MCF 10A (cell line): ENCODE measurements around the gene CDK14. TPM values are rescaled to one million over a fixed set of nuclear protein-coding genes. Genes with fewer than 3 reads are reported as not detected.

ENCODE experiments used
- BruUV-seq: library from RNA; stranded (reverse); fragments of 400-500 nt; replicated peaks from 2 replicates; lab custom pipeline; 2021; lab: Mats Ljungman, UMichigan
- CTCF ChIA-PET: fragments of 300-600 bp; sonication (Branson Sonifier 250); formaldehyde crosslinking; extraction: SDS; loops from one replicate; lab custom pipeline; 2021; ENCODE audit warnings: antibody characterized with exemption, inconsistent platforms; lab: Yijun Ruan, JAX
- POLR2A ChIA-PET: fragments of 300-600, 350-650 bp; sonication (Branson Sonifier 250); formaldehyde crosslinking; extraction: SDS; loops from one replicate; lab custom pipeline; 2020; ENCODE audit warnings: antibody characterized with exemption, inconsistent platforms; lab: Yijun Ruan, JAX
- DNase-seq: peaks from one replicate; pipeline ENCODE4 v3.0.0-alpha.2; 2018; ENCODE audit not compliant: unreplicated experiment
- H3K27ac Mint-ChIP-seq: one replicate; pipeline ENCODE4 v1.8.0; 2022; ENCODE audit warnings: mild to moderate bottlenecking, low read depth, mixed read lengths; ENCODE audit not compliant: unreplicated experiment
- H3K27me3 Mint-ChIP-seq: one replicate; pipeline ENCODE4 v1.8.0; 2022; ENCODE audit warnings: mixed read lengths; ENCODE audit not compliant: insufficient read depth, unreplicated experiment
- H3K36me3 Mint-ChIP-seq: one replicate; pipeline ENCODE4 v1.8.0; 2022; ENCODE audit warnings: mild to moderate bottlenecking, moderate library complexity, mixed read lengths; ENCODE audit not compliant: insufficient read depth, unreplicated experiment
- H3K4me1 Mint-ChIP-seq: one replicate; pipeline ENCODE4 v1.8.0; 2022; ENCODE audit warnings: mixed read lengths; ENCODE audit not compliant: insufficient read depth, unreplicated experiment
- H3K4me3 Mint-ChIP-seq: one replicate; pipeline ENCODE4 v1.8.0; 2022; ENCODE audit warnings: mild to moderate bottlenecking, moderate library complexity, mixed read lengths; ENCODE audit not compliant: unreplicated experiment
- H3K9me3 Mint-ChIP-seq: one replicate; pipeline ENCODE4 v1.8.0; 2022; ENCODE audit warnings: mixed read lengths; ENCODE audit not compliant: unreplicated experiment
- CTCF ChIP-seq: fragments of 200-600 bp; IDR thresholded peaks from one replicate; pipeline ENCODE4 v1.8.0; 2022; ENCODE audit warnings: antibody characterized with exemption, mild to moderate bottlenecking; ENCODE audit not compliant: unreplicated experiment
- intact Hi-C: fragments of 100-400 bp; cut with micrococcal nuclease; formaldehyde crosslinking; loops from 2 replicates; pipeline ENCODE4 v1.14.1; 2022
- total RNA-seq: library from RNA; stranded (reverse); gene quantifications from 2 replicates; pipeline ENCODE4 v1.2.3, GENCODE V29; 2022

CDK14 gene
- total RNA-seq, 1 experiment from 2014 or later, result 32.0 TPM

- H3K4me1 Mint-ChIP-seq, result peaks cover 58% of the 10 kb centered on the region
These were observed 1.6 kb downstream of the CDK14 start for GRCh38 chr7:90597563-90598253.

GRCh38 chr7:90599038-90599437 is 2.9 kb downstream of the CDK14 start:
- H3K4me1 Mint-ChIP-seq, result peaks cover 49% of the 10 kb centered on the region
- H3K9me3 Mint-ChIP-seq, result no peaks in the 10 kb centered on the region
- no peak for DNase-seq
- ChIA-PET POLR2A (interaction anchor here (0.7 to 7.6 kb wide), 4 partner anchors 9 to 126 kb away, joined by 3 to 136 read pairs (median 40); no protein-coding TSS in a partner anchor), CTCF (interaction anchor here (0.8 to 7.3 kb wide), 3 partner anchors 27 to 129 kb away, joined by 3 to 61 read pairs (median 50); no protein-coding TSS in a partner anchor)
- intact Hi-C loops, result no loop called here
- no peaks in the 10 kb centered on the region for H3K27me3 Mint-ChIP-seq
- H3K4me3 Mint-ChIP-seq, result no peak overlapping the region
- no TSS peak for BruUV-seq
- peak overlapping the region; percentile 16 for H3K27ac Mint-ChIP-seq
- H3K36me3 Mint-ChIP-seq, result no peaks in the 10 kb centered on the region
- TF ChIP-seq CTCF, result no peak

More at GRCh38 chr7:90597563-90598253, 1.6 kb downstream of the CDK14 start:
- Mint-ChIP-seq H3K27me3 (no peaks in the 10 kb centered on the region), H3K9me3 (no peaks in the 10 kb centered on the region), H3K27ac (peak overlapping the region; percentile 73), H3K4me3 (peak overlapping the region; percentile 94), H3K36me3 (no peaks in the 10 kb centered on the region)
- TF ChIP-seq CTCF, result no peak
- ChIA-PET CTCF (interaction anchor here (0.6 to 7.3 kb wide), 20 partner anchors 9 to 613 kb away, joined by 3 to 61 read pairs (median 4); no protein-coding TSS in a partner anchor), POLR2A (interaction anchor here (0.6 to 7.6 kb wide), 11 partner anchors 10 to 341 kb away, joined by 3 to 136 read pairs (median 4); no protein-coding TSS in a partner anchor)
- BruUV-seq, result TSS peak; percentile 35
- peak; percentile 13 for DNase-seq
- intact Hi-C loops, result loop anchor here (1.0 kb wide), 1 partner anchor 32 kb away; no protein-coding TSS in a partner anchor

- no peak overlapping the region for H3K4me3 Mint-ChIP-seq
- peak overlapping the region; percentile 16 for H3K27ac Mint-ChIP-seq
- POLR2A ChIA-PET, result interaction anchor here (1.0 to 6.9 kb wide), 2 partner anchors 8 to 24 kb away, joined by 3 to 76 read pairs; no protein-coding TSS in a partner anchor
- H3K4me1 Mint-ChIP-seq, result peaks cover 48% of the 10 kb centered on the region
- no peaks in the 10 kb centered on the region for H3K36me3 Mint-ChIP-seq
- no peak for TF ChIP-seq CTCF
- H3K9me3 Mint-ChIP-seq, result no peaks in the 10 kb centered on the region
- CTCF ChIA-PET, result interaction anchor here (7.3 kb wide), 2 partner anchors 26 to 30 kb away, joined by 50 to 61 read pairs; no protein-coding TSS in a partner anchor
- intact Hi-C loops, result no loop called here
- no peaks in the 10 kb centered on the region for H3K27me3 Mint-ChIP-seq
- peak; percentile 6 for DNase-seq
- no TSS peak for BruUV-seq
These were observed 3.9 kb downstream of the CDK14 start for GRCh38 chr7:90599892-90600555.
